Hematopoietic multipotent progenitor cell treated with erythropoietin and hydrocortisone succinate and interleukin-3 and kit ligand, for 8 days (in vitro differentiated cells): ENCODE results near the gene CELA3B.
"Not testable (repeated sequence)": the region's sequence is repeated elsewhere in the genome, so short reads cannot be mapped to it uniquely, and the experiment has no call there.

Source experiments
- DNase-seq: peaks from one replicate; pipeline ENCODE4 v3.0.0-alpha.2; 2015

Gene CELA3B

GRCh38 chr1:21946836-21947587, 29.8 kb upstream of the CELA3B start:
- DNase-seq = no peak

DNA sequence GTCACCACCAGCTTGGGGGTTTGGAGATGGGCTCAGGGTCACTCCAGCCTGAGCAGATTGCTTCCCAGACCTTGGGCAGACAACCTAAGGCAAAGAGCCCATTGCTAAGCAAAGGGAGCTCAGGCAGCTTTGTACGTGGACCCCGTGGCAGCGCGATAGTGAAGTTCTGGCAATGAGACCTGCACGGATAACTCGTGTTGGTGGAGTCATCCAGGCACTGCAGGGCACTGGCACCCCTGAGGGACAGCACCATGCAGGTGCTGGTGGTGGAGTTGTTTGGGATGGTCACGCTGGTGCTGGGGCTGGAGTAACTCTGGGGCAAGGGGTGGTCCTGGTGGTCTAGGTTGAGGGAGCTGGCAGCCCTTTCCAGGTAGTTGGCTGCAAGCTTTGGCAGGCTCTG, 26.1 kb upstream of the CELA3B start:
- no peak for DNase-seq

DNA sequence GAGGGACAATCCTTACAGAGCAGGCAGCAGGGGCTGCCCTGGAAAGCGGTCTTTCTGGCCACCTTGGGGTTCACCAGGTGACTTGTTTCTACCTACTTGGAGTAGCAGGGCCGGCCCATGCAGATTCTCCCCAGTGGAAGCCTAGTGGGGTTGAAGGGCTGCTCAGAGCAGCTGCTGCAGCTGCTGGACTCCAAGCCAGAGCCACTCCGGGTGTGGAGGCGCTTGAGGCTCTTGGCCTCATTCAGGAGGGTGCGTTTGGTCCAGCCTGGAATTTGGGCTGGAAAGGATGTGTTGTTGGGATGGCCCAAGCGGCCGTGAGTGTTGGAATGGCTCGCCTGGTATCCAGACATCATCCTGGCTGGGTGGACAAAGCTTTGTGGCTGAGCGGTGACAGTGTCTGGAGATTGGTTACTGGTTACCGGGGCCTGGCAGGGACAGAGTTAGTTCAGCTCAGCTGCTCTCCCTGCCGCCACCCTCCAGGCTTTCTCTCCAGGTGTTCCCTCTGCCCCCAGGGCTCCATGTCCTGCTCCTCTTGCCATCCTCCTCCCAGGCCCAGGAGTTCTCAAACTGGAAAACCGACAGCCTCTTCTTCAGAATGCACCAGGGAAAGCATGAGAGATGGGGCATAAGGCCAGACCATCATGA, 25.5 kb upstream of the CELA3B start:
- DNase-seq = no peak

GRCh38 chr1:21952786-21953520, 23.9 kb upstream of the CELA3B start:
- no peak for DNase-seq

- DNase-seq = no peak
Measured at GRCh38 chr1:21955058-21955457, 21.8 kb upstream of the CELA3B start.

GRCh38 chr1:21955501-21956281, 21.1 kb upstream of the CELA3B start:
- no peak for DNase-seq

GRCh38 chr1:21956720-21957552, 19.9 kb upstream of the CELA3B start:
- DNase-seq = peak; percentile 48

GRCh38 chr1:21961337-21961736, 15.5 kb upstream of the CELA3B start:
- DNase-seq = no peak

- DNase-seq = no peak
Measured at GRCh38 chr1:21961799-21962198, 15.0 kb upstream of the CELA3B start.

DNA sequence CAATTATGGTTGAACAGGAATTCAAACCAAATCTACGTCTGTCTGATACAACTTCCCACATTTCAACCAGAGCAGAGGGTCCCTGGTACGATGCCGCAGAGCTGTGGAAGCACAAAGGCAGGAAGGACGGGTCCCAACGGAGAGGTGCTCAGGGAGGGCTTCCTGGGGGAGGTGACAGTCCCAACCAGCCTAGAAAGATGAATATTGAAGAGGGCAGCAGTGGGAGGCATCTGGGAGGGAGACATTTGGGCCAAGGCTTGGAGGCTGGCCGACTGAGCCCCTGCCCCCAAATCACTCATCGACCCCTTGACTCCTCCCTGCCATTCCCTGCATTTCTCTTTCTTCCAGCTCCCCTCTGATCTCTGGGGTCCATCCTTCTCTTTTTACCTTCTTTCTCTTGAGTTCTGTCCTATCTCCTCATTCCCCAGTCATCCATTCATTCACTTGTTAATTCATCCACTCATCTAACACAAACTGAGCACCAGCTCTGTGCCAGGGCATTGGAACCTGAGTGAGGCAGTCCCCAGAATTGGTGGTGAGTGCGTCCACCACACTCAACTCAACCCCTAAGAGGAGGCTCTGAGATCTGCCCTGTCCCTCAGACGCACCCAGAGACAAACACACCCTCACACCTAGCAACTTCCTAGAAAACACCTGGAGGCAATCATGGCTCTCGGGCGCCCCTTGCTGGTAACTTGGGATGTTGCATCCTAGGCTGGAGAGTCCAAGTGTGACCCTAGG, 13.2 kb upstream of the CELA3B start:
- DNase-seq = peak; percentile 89

GRCh38 chr1:21966247-21967000, 10.4 kb upstream of the CELA3B start:
- no peak for DNase-seq

DNA sequence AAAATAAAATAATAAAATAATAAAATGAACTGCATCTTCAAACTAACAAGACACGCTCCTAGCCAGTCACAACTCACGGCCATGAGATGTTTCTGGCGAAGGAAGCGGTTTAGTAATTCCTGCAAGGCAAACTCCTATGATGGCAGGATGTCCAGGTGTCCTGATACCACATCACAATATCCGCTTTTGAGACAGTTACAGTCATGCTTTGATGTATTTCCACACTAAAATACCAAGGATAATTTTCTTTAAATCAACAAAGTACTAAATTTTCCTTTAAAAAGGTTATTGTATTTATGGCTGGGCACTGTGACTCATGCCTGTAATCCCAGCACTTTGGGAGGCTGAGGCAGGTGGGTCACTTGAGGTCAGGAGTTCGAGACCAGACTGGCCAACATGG, 9.6 kb upstream of the CELA3B start:
- not testable (repeated sequence) for DNase-seq

GRCh38 chr1:21969066-21969465, 7.8 kb upstream of the CELA3B start:
- not testable (repeated sequence) for DNase-seq

DNA sequence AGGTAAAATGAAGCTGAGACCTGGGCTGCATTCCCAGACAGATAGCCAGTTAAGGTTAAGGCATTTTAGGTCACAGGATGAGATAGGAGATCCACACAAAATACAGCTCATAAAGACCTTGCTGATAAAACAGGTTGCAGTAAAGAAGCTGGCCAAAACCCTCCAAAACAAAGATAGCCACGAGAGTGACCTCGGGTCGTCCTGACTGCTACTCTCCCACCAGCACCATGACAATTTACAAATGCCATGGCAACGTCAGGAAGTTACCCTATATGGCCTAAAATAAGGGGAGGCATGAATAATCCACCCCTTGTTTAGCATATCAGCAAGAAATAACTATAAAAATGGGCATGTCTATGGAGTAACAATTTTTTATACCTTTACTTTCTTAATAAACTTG, 6.3 kb upstream of the CELA3B start:
- not testable (repeated sequence) for DNase-seq

DNA sequence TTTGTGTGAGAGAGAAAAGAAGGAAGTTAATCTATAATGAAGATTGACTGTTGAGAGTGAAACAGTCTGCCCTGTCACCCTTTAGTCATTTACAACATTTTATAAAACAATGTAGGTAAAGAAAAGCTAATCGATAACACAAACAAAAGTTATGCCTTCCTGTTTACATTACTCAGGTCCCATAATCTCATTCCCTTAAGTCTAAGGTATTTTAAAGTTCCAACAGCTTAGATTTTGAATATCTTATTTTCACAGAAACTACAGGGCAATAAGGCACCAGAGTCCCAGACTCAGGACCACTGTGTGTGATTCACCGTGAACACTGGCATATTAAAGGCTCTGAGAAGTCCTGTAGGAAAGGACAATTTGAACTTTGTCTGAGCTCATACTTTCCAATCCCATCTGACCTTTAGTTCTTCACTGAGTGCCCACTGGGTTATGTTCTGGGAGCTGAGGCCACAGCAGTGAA, 3.8 kb upstream of the CELA3B start:
- DNase-seq = not testable (repeated sequence)

- DNase-seq = not testable (repeated sequence)
Measured at GRCh38 chr1:21973948-21974347, 2.9 kb upstream of the CELA3B start.

DNA sequence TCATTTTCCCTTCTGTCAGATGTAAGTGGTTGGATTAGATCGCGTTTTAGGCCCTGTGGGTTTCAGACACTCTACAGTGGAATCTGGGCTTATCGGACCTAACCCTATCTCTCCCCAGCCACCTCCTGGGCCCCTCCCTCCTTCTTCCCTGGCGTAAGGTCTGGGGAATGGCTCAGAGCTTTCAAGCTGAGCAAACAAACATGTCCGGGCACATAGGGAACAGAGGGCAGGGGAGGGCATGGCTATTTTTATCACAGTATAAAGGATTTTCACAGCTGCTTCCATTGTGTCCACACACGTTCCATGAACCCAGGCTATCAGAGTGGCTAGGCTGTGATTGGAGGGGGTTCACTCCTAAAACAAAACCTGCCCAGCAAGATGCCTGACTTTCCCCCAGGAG, 2.1 kb upstream of the CELA3B start:
- DNase-seq = not testable (repeated sequence)

DNA sequence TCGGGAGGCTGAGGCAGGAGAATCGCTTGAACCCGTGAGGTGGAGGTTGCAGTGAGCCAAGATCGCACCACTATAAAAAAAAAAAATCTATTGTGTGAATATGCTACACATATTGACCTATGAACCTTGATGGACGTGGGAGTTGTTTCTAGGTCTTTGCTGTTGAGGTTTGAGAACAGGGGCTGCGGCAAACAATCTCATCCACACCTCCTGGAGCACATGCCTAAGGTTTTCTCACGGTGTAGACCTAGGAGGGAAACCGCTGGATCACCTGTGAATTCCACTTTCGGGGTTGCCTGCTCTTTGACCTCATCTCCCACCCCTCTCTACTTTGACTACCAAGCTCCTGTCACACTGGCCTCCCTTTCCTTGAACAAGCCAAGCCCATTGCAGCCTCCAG, 1.5 kb upstream of the CELA3B start:
- DNase-seq = not testable (repeated sequence)

DNA sequence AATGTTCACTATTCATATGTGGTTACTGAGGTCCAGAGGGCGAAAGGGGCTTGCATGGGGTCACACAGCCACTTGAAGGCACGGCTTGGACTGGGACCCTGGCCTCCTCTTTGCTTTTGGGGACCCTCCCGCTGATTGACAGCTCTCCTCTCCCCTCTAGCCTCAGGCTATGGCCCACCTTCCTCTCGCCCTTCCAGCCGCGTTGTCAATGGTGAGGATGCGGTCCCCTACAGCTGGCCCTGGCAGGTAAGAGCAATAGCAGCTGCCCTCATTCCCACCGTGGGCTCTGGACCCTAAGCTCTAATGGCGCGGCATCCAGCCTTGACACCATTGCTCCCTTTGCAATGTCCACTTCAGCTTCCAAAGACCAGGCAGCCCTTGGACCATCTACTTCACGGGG, 1.4 kb downstream of the CELA3B start:
- DNase-seq = not testable (repeated sequence)

- DNase-seq = peak; percentile 38
Measured at GRCh38 chr1:21980515-21981220, 3.8 kb downstream of the CELA3B start.
